ENCODE data around the gene CRHBP. TPM values are rescaled to one million over a fixed set of nuclear protein-coding genes. Genes with fewer than 3 reads are reported as not detected.

CRHBP gene
- total RNA-seq, 4 donors from 2014 or later: 1.3 to 8.1 (median 7.0) TPM; not detected in 1

GRCh38 chr5:77006124-77006523, 53.3 kb downstream of the CRHBP start:
- Histone ChIP-seq H3K4me1 (no peaks in the 10 kb centered on the region), H3K27ac (no peak overlapping the region), H3K36me3 (no peaks in the 10 kb centered on the region), H3K27me3 (peaks cover 0 to 4% of the 10 kb centered on the region in 2 donors), H3K9me3 (no peaks in the 10 kb centered on the region), H3K4me3 (no peak overlapping the region)
- TF ChIP-seq CTCF (IDR thresholded peaks at IDR 0.05) (no peak), POLR2A (IDR thresholded peaks at IDR 0.05) (no peak)
- intact Hi-C loops (cut with DNase I; ENCODE audit: low total_unique reads): no loop called here
- DNase-seq: no peak

GRCh38 chr5:77008413-77008812, 55.6 kb downstream of the CRHBP start:
- no peaks in the 10 kb centered on the region for H3K4me1 ChIP-seq
- DNase-seq: no peak
- intact Hi-C loops (cut with DNase I; ENCODE audit: low total_unique reads): no loop called here
- no peak overlapping the region for H3K27ac ChIP-seq
- H3K9me3 ChIP-seq: no peaks in the 10 kb centered on the region
- H3K4me3 ChIP-seq: no peak overlapping the region
- TF ChIP-seq CTCF (IDR thresholded peaks at IDR 0.05): no peak
- no peak for TF ChIP-seq POLR2A (IDR thresholded peaks at IDR 0.05)
- H3K36me3 ChIP-seq: no peaks in the 10 kb centered on the region
- peaks cover 0 to 3% of the 10 kb centered on the region in 2 donors for H3K27me3 ChIP-seq

GRCh38 chr5:77010243-77010642, 57.4 kb downstream of the CRHBP start:
- Histone ChIP-seq H3K4me3 (no peak overlapping the region), H3K27ac (no peak overlapping the region), H3K9me3 (no peaks in the 10 kb centered on the region), H3K4me1 (no peaks in the 10 kb centered on the region), H3K36me3 (no peaks in the 10 kb centered on the region), H3K27me3 (no peaks in the 10 kb centered on the region)
- no peak for DNase-seq
- intact Hi-C loops (cut with DNase I; ENCODE audit: low total_unique reads): no loop called here
- no peak for TF ChIP-seq POLR2A (IDR thresholded peaks at IDR 0.05)
- TF ChIP-seq CTCF (IDR thresholded peaks at IDR 0.05): no peak

GRCh38 chr5:77011498-77011897, 58.7 kb downstream of the CRHBP start:
- no peaks in the 10 kb centered on the region for H3K4me1 ChIP-seq
- no peaks in the 10 kb centered on the region for H3K9me3 ChIP-seq
- TF ChIP-seq CTCF (IDR thresholded peaks at IDR 0.05): no peak
- TF ChIP-seq POLR2A (IDR thresholded peaks at IDR 0.05): no peak
- no peak overlapping the region for H3K27ac ChIP-seq
- no peaks in the 10 kb centered on the region for H3K27me3 ChIP-seq
- intact Hi-C loops (cut with DNase I; ENCODE audit: low total_unique reads): no loop called here
- no peak overlapping the region for H3K4me3 ChIP-seq
- H3K36me3 ChIP-seq: no peaks in the 10 kb centered on the region
- no peak for DNase-seq

- H3K27me3 ChIP-seq: no peaks in the 10 kb centered on the region
- no peak for DNase-seq
- H3K4me1 ChIP-seq: no peaks in the 10 kb centered on the region
- intact Hi-C loops (cut with DNase I; ENCODE audit: low total_unique reads): no loop called here
- no peak for TF ChIP-seq CTCF (IDR thresholded peaks at IDR 0.05)
- TF ChIP-seq POLR2A (IDR thresholded peaks at IDR 0.05): no peak
- H3K27ac ChIP-seq: no peak overlapping the region
- H3K9me3 ChIP-seq: no peaks in the 10 kb centered on the region
- H3K4me3 ChIP-seq: no peak overlapping the region
- H3K36me3 ChIP-seq: no peaks in the 10 kb centered on the region
These were observed 59.8 kb downstream of the CRHBP start for GRCh38 chr5:77012601-77013000.

All from uterus (tissue), 4 donors.